CD4-positive, CD25-positive, alpha-beta regulatory T cell (primary cell): Measurements from ENCODE around the gene FXYD7. TPM values are rescaled to one million over a fixed set of nuclear protein-coding genes. Genes with fewer than 3 reads are reported as not detected.

ENCODE experiments used
- ATAC-seq, 2 donors: fragments of 150-1000 bp; cut with Tn5 transposase; one replicate each; pipeline ENCODE4 v1.10.0; 2021; ENCODE audit warnings: low read depth in 2 of 2, moderate number of reproducible peaks in 2 of 2, moderate library complexity in 1 of 2
- DNase-seq, 3 donors: peaks; one replicate each; pipeline versions ENCODE4 v3.0.0 to v3.0.0-alpha.2; 2012 to 2022; ENCODE audit warnings: mixed read lengths in 1 of 3
- H3K27ac ChIP-seq: one replicate; pipeline ENCODE4 v1.7.0; 2013; ENCODE audit warnings: mild to moderate bottlenecking, low read length; ENCODE audit not compliant: insufficient read depth, poor library complexity, severe bottlenecking
- H3K27me3 ChIP-seq: one replicate; pipeline ENCODE4 v1.7.0; 2013; ENCODE audit warnings: low read length; ENCODE audit not compliant: control insufficient read depth, insufficient read depth
- H3K36me3 ChIP-seq: one replicate; pipeline ENCODE4 v1.7.0; 2013; ENCODE audit warnings: mild to moderate bottlenecking, low read length, moderate library complexity; ENCODE audit not compliant: control insufficient read depth, insufficient read depth
- H3K4me1 ChIP-seq: 2 replicates; pipeline ENCODE4 v1.7.0; 2013; ENCODE audit warnings: mild to moderate bottlenecking, low read length; ENCODE audit not compliant: insufficient read depth, control insufficient read depth, poor library complexity, severe bottlenecking
- H3K4me3 ChIP-seq: one replicate; pipeline ENCODE4 v1.7.0; 2013; ENCODE audit warnings: low read depth, mild to moderate bottlenecking, low read length, moderate library complexity
- H3K9me3 ChIP-seq, 2 experiments: 1 replicate in 1 of 2; 2 replicates in 1 of 2; pipeline ENCODE4 v1.7.0; 2013; ENCODE audit warnings: low read length in 2 of 2, mild to moderate bottlenecking in 1 of 2, moderate library complexity in 1 of 2; ENCODE audit not compliant: control insufficient read depth in 2 of 2
- H3K27ac Mint-ChIP-seq, 3 donors: one replicate each; pipeline ENCODE4 v1.8.0; 2020 to 2022; ENCODE audit warnings: mild to moderate bottlenecking in 3 of 3, mixed read lengths in 3 of 3, moderate library complexity in 2 of 3
- H3K27me3 Mint-ChIP-seq: one replicate; pipeline ENCODE4 v1.8.0; 2022; ENCODE audit warnings: mild to moderate bottlenecking, mixed read lengths
- H3K36me3 Mint-ChIP-seq: one replicate; pipeline ENCODE4 v1.8.0; 2020; ENCODE audit warnings: mixed read lengths
- H3K4me1 Mint-ChIP-seq, 4 donors: one replicate each; pipeline ENCODE4 v1.8.0; 2020 to 2022; ENCODE audit warnings: mixed read lengths in 4 of 4, mild to moderate bottlenecking in 1 of 4
- H3K4me3 Mint-ChIP-seq, 4 donors: one replicate each; pipeline ENCODE4 v1.8.0; 2020 to 2022; ENCODE audit warnings: mild to moderate bottlenecking in 4 of 4, mixed read lengths in 4 of 4, moderate library complexity in 3 of 4
- H3K9me3 Mint-ChIP-seq, 7 donors: one replicate each; pipeline ENCODE4 v1.8.0; 2020 to 2022; ENCODE audit warnings: mixed read lengths in 7 of 7, mild to moderate bottlenecking in 3 of 7, moderate library complexity in 2 of 7
- polyA plus RNA-seq, 4 donors: library from polyadenylated mRNA; unstranded; fragments of 300-500 nt; fragmentation: Illumina TruSeq; gene quantifications; one replicate each; pipeline ENCODE4 v1.2.3, GENCODE V29; 2021
- total RNA-seq: library from RNA; stranded (reverse); gene quantifications from one replicate; pipeline ENCODE4 v1.2.3, GENCODE V29; 2022

FXYD7 gene
- total and polyA plus RNA-seq, 5 donors from 2014 or later: 3.2 to 9.3 (median 4.9) TPM

- no peak for DNase-seq
- H3K36me3 ChIP-seq: peaks cover 98% of the 10 kb centered on the region
- Mint-ChIP-seq H3K4me3 (no peak overlapping the region), H3K9me3 (peaks cover 0 to 32% (median 7%) of the 10 kb centered on the region in 7 donors), H3K27me3 (no peaks in the 10 kb centered on the region), H3K36me3 (peaks cover 91% of the 10 kb centered on the region), H3K4me1 (peaks cover 10 to 64% (median 44%) of the 10 kb centered on the region in 4 donors), H3K27ac (peak overlapping the region; percentile 38 to 72 (median 71))
- no peaks in the 10 kb centered on the region for H3K27me3 ChIP-seq
- ATAC-seq: no peak
- H3K27ac ChIP-seq: peak overlapping the region; percentile 36
- H3K9me3 ChIP-seq: peaks cover 13 to 27% of the 10 kb centered on the region in 2 experiments
- H3K4me1 ChIP-seq: peaks cover 20% of the 10 kb centered on the region
- H3K4me3 ChIP-seq: no peak overlapping the region
Observed at GRCh38 chr19:35161434-35161743, 18.3 kb downstream of the FXYD7 start.

DNA sequence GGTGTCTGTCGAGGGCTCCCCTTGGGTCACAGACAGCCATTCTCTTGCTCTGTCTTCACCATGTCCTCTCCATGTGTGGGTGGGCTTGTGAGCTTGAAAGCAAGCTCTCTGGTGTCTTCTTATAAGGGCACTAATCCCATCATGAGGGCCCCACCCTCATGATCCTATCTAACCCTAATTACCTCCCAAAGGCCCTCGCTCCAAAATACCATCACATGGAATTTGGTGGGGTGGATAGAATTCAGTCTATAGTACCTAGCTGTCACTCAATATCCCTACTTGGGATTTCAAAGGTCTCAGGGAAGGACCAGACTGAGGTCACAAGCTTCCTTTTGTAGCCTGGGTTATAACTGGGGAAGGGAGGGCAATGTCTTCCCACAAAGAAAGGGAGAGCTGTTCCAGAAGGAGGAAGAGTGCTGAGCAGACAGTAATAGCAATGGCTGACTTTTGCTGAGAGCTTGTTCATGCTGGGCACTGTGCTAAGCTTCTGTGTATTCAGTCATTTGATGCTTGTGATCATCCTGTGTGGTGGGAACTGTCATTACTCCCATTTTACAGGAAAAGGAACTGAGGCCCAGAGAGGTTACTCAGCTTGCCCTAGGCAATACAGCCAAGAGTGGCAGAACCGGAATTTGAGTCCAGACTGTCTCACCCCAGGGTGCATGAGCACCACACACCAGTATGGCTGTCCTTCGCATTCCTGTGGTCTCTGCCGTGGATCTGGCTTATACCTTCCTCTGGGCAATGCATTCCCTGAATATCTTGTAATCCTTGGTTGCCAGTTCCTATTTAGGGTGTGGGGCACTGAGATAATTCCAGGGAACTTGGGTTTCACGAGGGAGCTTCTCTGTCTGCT, 19.6 kb downstream of the FXYD7 start:
- DNase-seq (no peak), ATAC-seq (no peak)
- H3K27me3 ChIP-seq: no peaks in the 10 kb centered on the region
- peaks cover 98% of the 10 kb centered on the region for H3K36me3 ChIP-seq
- H3K4me3 ChIP-seq: no peak overlapping the region
- peaks cover 20% of the 10 kb centered on the region for H3K4me1 ChIP-seq
- Mint-ChIP-seq H3K27ac (peak overlapping the region; percentile 29 to 73 (median 71)), H3K4me1 (peaks cover 20 to 64% (median 48%) of the 10 kb centered on the region in 4 donors), H3K9me3 (peaks cover 0 to 38% (median 7%) of the 10 kb centered on the region in 7 donors), H3K36me3 (peaks cover 92% of the 10 kb centered on the region), H3K27me3 (no peaks in the 10 kb centered on the region), H3K4me3 (peak overlapping the region in 3 of 4 donors; percentile 24 to 56 (median 53))
- peak overlapping the region; percentile 34 for H3K27ac ChIP-seq
- H3K9me3 ChIP-seq: peaks cover 13 to 29% of the 10 kb centered on the region in 2 experiments

- Histone ChIP-seq H3K4me3 (no peak overlapping the region), H3K9me3 (peaks cover 13 to 29% of the 10 kb centered on the region in 2 experiments), H3K36me3 (peaks cover 90% of the 10 kb centered on the region), H3K4me1 (peaks cover 23% of the 10 kb centered on the region), H3K27ac (no peak overlapping the region), H3K27me3 (no peaks in the 10 kb centered on the region)
- ATAC-seq: no peak
- H3K27me3 Mint-ChIP-seq: no peaks in the 10 kb centered on the region
- peak overlapping the region in 1 of 3 donors; percentile 93 for H3K27ac Mint-ChIP-seq
- peaks cover 87% of the 10 kb centered on the region for H3K36me3 Mint-ChIP-seq
- peaks cover 0 to 38% (median 7%) of the 10 kb centered on the region in 7 donors for H3K9me3 Mint-ChIP-seq
- DNase-seq: no peak
- peaks cover 11 to 62% (median 41%) of the 10 kb centered on the region in 4 donors for H3K4me1 Mint-ChIP-seq
- H3K4me3 Mint-ChIP-seq: peak overlapping the region in 1 of 4 donors; percentile 19
Observed at GRCh38 chr19:35164418-35164817, 21.4 kb downstream of the FXYD7 start.

DNA sequence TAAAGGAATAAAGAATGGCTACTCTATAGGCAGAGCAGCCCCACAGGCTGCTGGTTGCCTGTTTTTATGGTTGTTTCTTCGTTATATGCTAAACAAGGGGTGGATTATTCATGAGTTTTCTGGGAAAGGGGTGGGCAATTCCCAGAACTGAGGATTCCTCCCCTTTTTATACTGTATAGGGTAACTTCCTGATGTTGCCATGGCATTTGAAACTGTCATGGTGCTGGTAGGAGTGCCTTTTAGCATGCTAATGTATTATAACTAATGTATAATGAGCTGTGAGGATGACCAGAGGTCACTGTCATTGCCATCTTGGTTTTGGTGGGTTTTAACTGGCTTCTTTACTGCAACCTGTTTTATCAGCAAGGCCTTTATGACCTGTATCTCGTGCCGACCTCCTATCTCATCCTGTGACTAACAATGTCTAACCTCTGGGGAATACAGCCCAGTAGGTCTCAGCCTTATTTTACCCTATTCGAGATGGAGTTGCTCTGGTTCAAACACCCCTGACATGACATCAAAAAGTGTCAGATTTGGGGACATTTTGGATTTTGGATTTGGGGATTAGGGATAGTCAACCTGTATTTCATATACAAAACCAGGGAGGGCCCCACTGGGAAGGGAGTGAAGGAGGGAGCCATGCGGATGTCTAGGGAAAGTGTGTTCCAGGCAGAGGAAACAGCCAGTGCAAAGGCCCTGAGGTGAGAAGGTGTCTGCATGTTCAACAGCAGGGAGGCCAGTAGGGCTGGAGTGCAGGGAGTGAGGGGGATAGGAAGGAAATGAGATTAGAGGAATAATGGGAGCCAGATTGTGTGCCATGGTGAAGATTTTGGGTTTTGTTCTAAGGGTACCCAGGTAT, 22.4 kb downstream of the FXYD7 start:
- Mint-ChIP-seq H3K27ac (peak overlapping the region in 2 of 3 donors; percentile 85 to 93), H3K4me1 (peaks cover 10 to 64% (median 40%) of the 10 kb centered on the region in 4 donors), H3K4me3 (no peak overlapping the region), H3K27me3 (no peaks in the 10 kb centered on the region), H3K9me3 (peaks cover 0 to 38% (median 7%) of the 10 kb centered on the region in 7 donors), H3K36me3 (peaks cover 81% of the 10 kb centered on the region)
- H3K36me3 ChIP-seq: peaks cover 90% of the 10 kb centered on the region
- H3K4me3 ChIP-seq: no peak overlapping the region
- no peak for DNase-seq
- H3K9me3 ChIP-seq: peaks cover 13 to 29% of the 10 kb centered on the region in 2 experiments
- H3K27me3 ChIP-seq: no peaks in the 10 kb centered on the region
- no peak overlapping the region for H3K27ac ChIP-seq
- no peak for ATAC-seq
- peaks cover 25% of the 10 kb centered on the region for H3K4me1 ChIP-seq

DNA sequence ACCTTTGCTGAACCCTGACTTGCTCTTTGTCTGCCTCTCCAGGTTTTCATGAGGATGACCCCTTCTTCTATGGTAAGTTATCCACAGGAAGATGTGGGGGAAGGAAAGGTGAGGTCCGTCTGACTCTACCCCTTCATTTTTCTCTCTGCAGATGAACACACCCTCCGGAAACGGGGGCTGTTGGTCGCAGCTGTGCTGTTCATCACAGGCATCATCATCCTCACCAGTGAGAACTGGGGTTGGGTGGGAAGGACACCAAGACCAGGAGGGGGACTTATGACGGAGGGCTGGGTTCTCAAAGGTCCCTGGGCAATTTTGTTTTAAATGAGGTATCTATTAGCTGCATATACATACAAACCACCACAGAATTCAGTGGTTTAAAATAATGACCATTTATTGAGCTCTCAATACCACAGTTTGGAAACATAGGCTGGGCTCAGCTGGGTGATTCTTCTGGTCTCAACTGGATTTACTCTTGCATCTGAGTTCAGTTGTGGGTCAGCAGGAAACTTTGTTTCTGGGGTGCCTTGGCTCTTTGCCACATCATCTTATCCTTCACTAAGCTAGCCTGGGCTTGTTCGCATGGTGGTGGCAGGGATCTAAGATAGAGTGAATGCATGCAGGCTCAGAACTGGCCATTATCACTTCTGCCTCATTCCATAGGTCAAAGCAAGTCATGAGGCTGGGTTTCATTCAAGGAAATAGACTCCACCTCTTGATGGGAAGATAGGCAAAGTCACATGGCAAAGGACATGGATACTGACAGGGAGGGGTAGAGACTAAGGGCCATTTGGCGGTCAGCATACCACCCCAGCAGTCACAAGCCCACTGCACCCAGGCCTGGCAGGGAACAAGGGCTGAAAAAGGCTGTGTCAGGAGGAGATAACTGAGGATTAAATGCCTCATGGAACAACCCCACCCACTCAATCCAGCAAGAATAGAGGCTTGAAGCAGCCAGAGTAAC, 23.3 kb downstream of the FXYD7 start:
- H3K27me3 Mint-ChIP-seq: no peaks in the 10 kb centered on the region
- peak overlapping the region; percentile 93 to 97 (median 97) for H3K27ac Mint-ChIP-seq
- H3K9me3 ChIP-seq: peaks cover 13 to 29% of the 10 kb centered on the region in 2 experiments
- peaks cover 25% of the 10 kb centered on the region for H3K4me1 ChIP-seq
- peak overlapping the region; percentile 51 for H3K4me3 ChIP-seq
- H3K27me3 ChIP-seq: no peaks in the 10 kb centered on the region
- ATAC-seq (no peak), DNase-seq (no peak)
- peaks cover 72% of the 10 kb centered on the region for H3K36me3 Mint-ChIP-seq
- peak overlapping the region; percentile 47 for H3K27ac ChIP-seq
- H3K4me1 Mint-ChIP-seq: peaks cover 15 to 60% (median 38%) of the 10 kb centered on the region in 4 donors
- H3K9me3 Mint-ChIP-seq: peaks cover 0 to 36% (median 7%) of the 10 kb centered on the region in 7 donors
- H3K36me3 ChIP-seq: peaks cover 88% of the 10 kb centered on the region
- peak overlapping the region; percentile 55 to 82 (median 62) for H3K4me3 Mint-ChIP-seq

DNA sequence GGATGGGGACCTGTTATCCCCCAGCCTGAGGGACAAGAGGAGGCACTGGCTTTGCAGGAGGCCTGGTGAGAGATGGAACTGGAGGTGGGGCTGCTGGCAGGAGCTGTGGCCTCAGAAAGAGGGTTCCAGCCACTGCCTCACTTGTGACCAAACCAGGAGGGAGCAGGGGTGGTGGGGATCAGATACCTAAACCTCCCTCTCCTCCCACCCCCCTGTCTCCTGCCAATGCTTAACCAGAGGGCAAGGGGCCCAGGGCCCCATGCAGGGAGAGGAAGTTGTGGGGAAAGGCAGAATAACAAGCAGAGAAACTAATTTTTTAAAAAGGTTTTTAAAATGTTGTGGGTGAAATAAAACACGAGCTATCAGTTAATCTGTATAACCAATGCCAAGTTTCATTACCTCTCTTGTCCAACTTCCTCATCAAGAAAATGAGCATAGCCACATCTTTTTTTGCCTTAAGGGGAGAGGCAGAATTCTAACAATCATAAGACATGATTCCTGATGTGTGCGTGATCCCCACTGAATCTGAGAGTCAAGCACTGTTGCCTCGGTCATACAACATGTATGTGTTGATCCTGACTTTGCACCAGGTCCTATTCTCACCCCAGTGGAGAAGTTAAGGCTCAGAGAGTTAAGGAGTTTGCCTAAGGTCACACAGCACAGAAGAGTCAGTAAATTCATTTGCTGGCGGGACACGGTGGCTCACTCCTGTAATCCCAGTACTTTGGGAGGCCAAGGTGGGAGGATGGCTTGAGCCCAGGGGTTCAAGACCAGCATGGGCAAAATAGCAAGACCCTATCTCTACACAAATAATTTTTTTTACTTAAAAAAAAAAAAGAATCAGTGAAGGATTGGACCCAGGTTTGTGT, 24.4 kb downstream of the FXYD7 start:
- peaks cover 77% of the 10 kb centered on the region for H3K36me3 ChIP-seq
- peak in 1 of 3 donors; percentile 39 for DNase-seq
- no peaks in the 10 kb centered on the region for H3K27me3 ChIP-seq
- Mint-ChIP-seq H3K27ac (peak overlapping the region; percentile 93 to 97 (median 97)), H3K4me3 (peak overlapping the region; percentile 55 to 82 (median 62)), H3K27me3 (no peaks in the 10 kb centered on the region), H3K4me1 (peaks cover 22 to 61% (median 38%) of the 10 kb centered on the region in 4 donors), H3K9me3 (peaks cover 0 to 30% (median 2%) of the 10 kb centered on the region in 7 donors), H3K36me3 (peaks cover 60% of the 10 kb centered on the region)
- H3K4me3 ChIP-seq: peak overlapping the region; percentile 38
- peak; percentile 25 to 47 for ATAC-seq
- H3K4me1 ChIP-seq: peaks cover 35% of the 10 kb centered on the region
- H3K9me3 ChIP-seq: peaks cover 13 to 23% of the 10 kb centered on the region in 2 experiments
- H3K27ac ChIP-seq: peak overlapping the region; percentile 47
